Mucosa of gallbladder (tissue), 1 donor: ENCODE data around the gene ANKS4B. TPM values are rescaled to one million over a fixed set of nuclear protein-coding genes. Genes with fewer than 3 reads are reported as not detected.
"Not testable (repeated sequence)": the region's sequence is repeated elsewhere in the genome, so short reads cannot be mapped to it uniquely, and the experiment has no call there.

ENCODE experiments used
- DNase-seq: peaks from one replicate; pipeline ENCODE4 v3.0.0-alpha.2; 2020; ENCODE audit warnings: low spot score
- total RNA-seq: library from RNA; stranded (reverse); gene quantifications from one replicate; pipeline ENCODE4 v1.2.1, GENCODE V29; 2021
- donor health status: DM: no; HTN: no; CAD: no.

ANKS4B gene
- total RNA-seq, 1 donor from 2014 or later, result 25.1 TPM

DNA sequence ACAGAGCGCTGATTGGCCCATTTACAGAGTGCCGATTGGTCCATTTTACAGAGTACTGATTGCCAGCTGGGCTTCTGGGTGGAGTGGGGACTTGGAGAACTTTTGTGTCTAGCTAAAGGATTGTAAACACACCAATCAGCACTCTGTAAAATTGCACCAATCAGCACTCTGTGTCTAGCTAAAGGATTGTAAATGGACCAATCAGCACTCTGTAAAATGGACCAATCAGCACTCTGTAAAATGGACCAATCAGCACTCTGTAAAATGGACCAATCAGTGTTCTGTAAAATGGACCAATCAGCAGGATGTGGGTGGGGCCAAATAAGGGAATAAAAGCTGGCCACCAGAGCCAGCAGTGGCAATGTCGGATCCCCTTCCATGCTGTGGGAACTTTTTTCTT, 56.3 kb downstream of the ANKS4B start:
- DNase-seq, result not testable (repeated sequence)

- DNase-seq, result peak; percentile 98
These were observed 67.0 kb downstream of the ANKS4B start for GRCh38 chr16:21300309-21301167.

DNA sequence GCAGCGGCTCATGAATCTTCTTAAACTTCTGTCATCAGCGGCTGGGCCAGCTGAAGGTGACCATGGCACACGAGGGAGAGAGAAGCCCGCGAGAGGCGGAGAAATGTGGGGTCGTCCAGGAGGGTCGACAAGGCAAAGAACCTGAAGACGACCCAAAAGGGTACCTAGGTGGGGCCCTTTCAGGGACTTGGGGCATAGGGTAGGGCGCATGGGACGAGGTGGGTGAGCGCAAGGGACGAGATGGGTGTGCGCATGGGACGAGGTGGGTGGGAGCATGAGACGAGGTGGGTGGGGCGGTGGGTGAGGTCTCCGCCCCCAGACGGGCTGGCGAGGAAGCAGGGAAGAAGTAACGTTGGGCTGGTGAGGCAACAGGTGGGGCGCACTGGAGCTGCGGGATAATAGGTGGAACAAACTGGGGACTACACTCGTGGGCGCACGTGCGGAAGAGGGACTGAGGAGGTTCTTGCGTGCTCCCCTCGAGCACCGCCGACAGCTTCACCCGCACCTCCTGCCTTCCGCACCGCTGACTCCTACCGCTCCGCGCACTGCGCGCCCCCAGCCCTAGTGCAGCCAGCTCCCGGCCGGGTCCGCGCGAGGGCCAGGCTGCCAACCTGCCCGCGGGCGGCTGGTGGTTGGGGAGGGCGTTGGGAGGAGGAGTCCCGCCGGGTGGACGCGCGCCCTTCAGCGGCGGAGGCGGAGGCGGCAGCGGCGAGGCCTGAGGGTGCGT, 67.8 kb downstream of the ANKS4B start:
- DNase-seq, result peak; percentile 55

- DNase-seq, result no peak
These were observed 68.4 kb downstream of the ANKS4B start for GRCh38 chr16:21301895-21302291.

GRCh38 chr16:21302454-21302853, 69.0 kb downstream of the ANKS4B start:
- no peak for DNase-seq

DNA sequence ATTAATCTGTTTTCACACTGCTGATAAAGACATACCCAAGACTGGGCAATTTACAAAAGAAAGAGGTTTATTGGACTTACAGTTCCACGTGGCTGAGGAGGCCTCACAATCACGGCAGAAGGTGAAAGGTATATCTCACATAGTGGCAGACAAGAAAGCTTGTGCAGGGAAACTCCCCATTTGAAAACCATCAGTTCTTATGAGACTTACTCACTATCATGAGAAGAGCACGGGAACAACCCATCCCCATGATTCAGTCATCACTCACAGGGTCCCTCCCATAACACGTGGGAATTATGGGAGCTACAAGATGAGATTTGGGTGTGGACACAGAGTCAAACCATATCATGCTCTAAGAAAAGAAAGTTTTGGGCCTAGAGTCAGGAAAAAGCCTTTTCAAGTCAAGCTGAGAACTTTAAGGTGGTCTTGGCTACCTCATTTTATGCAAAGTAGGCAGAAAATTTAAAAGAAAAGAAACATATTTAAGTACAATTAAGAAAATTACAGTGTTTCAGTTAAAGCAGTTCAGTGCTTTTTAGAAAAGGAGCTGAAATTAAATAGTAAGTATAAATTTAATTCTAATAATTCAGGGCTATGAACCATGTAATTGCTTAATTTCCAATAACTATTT, 69.5 kb downstream of the ANKS4B start:
- DNase-seq, result no peak

Other genes starting within 250 kb of the ANKS4B start
- gene DNAH3, start 82.9 kb upstream of the ANKS4B start, total RNA-seq, result 0.58 TPM
- 61.5 TPM for gene LDAF1, start 75.0 kb upstream of the ANKS4B start, total RNA-seq
- 0.09 TPM for gene ZP2, start 22.1 kb upstream of the ANKS4B start, total RNA-seq
- gene CRYM, start 44.6 kb downstream of the ANKS4B start, total RNA-seq, result 15.6 TPM